Heart left ventricle (tissue), 16 donors: Measurements from ENCODE around the gene ZNF444. TPM values are rescaled to one million over a fixed set of nuclear protein-coding genes. Genes with fewer than 3 reads are reported as not detected.

Experiments
- ATAC-seq, 4 donors: fragments of 200-7000 bp; cut with Tn5 transposase; one replicate each; pipeline ENCODE4 v1.9.1; 2020 to 2022; ENCODE audit warnings: moderate library complexity in 4 of 4, mild to moderate bottlenecking in 3 of 4, moderate number of reproducible peaks in 1 of 4
- DNase-seq, 5 donors: peaks; one replicate each; pipeline ENCODE4 v3.0.0-alpha.2; 2020
- H3K27ac ChIP-seq, 12 donors: fragments of 200-600 bp; sonication (generic) in 4 of 12; one replicate each; pipeline versions ENCODE4 v1.5.0 to v1.8.0; 2016 to 2022; ENCODE audit warnings: mild to moderate bottlenecking in 2 of 12
- H3K27me3 ChIP-seq, 9 donors: fragments of 200-600 bp; sonication (generic) in 2 of 9; one replicate each; pipeline versions ENCODE4 v1.5.1 to v1.8.0; 2016 to 2022; ENCODE audit warnings: mild to moderate bottlenecking in 3 of 9
- H3K36me3 ChIP-seq, 9 donors: fragments of 200-600 bp; sonication (generic) in 2 of 9; one replicate each; pipeline versions ENCODE4 v1.5.0 to v1.8.0; 2018 to 2022; ENCODE audit warnings: mild to moderate bottlenecking in 2 of 9
- H3K4me1 ChIP-seq, 12 donors: fragments of 200-600 bp; sonication (generic) in 4 of 12; one replicate each; pipeline versions ENCODE4 v1.5.0 to v1.8.0; 2016 to 2022; ENCODE audit warnings: mild to moderate bottlenecking in 3 of 12
- H3K4me3 ChIP-seq, 12 donors: fragments of 200-600 bp; sonication (generic) in 4 of 12; one replicate each; pipeline versions ENCODE4 v1.5.0 to v1.8.0; 2017 to 2022; ENCODE audit warnings: mild to moderate bottlenecking in 9 of 12, moderate library complexity in 4 of 12
- H3K9me3 ChIP-seq, 12 donors: fragments of 200-600 bp; sonication (generic) in 4 of 12; one replicate each; pipeline versions ENCODE4 v1.5.0 to v1.8.0; 2016 to 2022; ENCODE audit warnings: mild to moderate bottlenecking in 1 of 12
- POLR2A ChIP-seq, 2 donors: fragments of 450-650 bp; IDR thresholded peaks; one replicate each; pipeline ENCODE4 v1.6.1; 2017; ENCODE audit warnings: antibody characterized with exemption in 2 of 2, mild to moderate bottlenecking in 2 of 2, moderate library complexity in 2 of 2
- WGBS, 4 donors: extraction: QIAGEN DNeasy Blood & Tissue Kit in 2 of 4; methylation state at CpG; one replicate each; pipeline versions ENCODE4 v1.1.5 to v1.1.7; 2013 to 2018; 5-methylcytosine and 5-hydroxymethylcytosine counted together
- intact Hi-C, 10 donors: fragments of 100-400 bp; cut with DNase I; formaldehyde crosslinking; loops; one replicate each; pipeline versions ENCODE4 v1.11.1 to v1.14.2; 2022
- polyA plus RNA-seq, 2 donors: library from polyadenylated mRNA; stranded (reverse); fragments of 200-250 nt; gene quantifications; one replicate each; pipeline ENCODE4 v1.2.3, GENCODE V29; 2013
- total RNA-seq, 9 donors: library from RNA; depleted of rRNA in 2 of 9; stranded (reverse); fragments of >200 nt in 2 of 9; fragmentation: NEBNext Ultra II Directional in 3 of 9; extraction: Animal tissue kit (Norgen Biotek cat#: 25700) in 3 of 9; gene quantifications; one replicate each; pipeline versions ENCODE4 v1.1.0 to v1.2.4, GENCODE V29; 2016 to 2023
- TF ChIP-seq, protein P1 (sequence below), 12 donors: fragments of 200-600 bp; sonication (generic) in 4 of 12; IDR thresholded peaks; one replicate each; pipeline versions ENCODE4 v1.5.0 to v1.8.0; 2018 to 2022; ENCODE audit warnings: antibody characterized with exemption in 12 of 12, mild to moderate bottlenecking in 5 of 12
- donor health status: ischemic (EF 13 %, LVEDD 7.1; RV severe dilation, severe dysfunction).
- donor health status: healthy with polysubstance abuse.
- donor health status: DM: no; HTN: yes; CAD: no.
- donor health status: DM: no; HTN: no; CAD: no.
- donor health status: ischemic (EF 25% LVEDD 6.9; RV normal size, moderate dysfunction).
- donor health status: ischemic (EF 25% LVEDD 5.7; RV mildly dilated, moderate dysfunction).
- donor health status: healthy.
- donor health status: DM: yes; HTN: yes; CAD: no.
- donor health status: ischemic (EF 35%, LVEDD 5.7; RV mildly dilated, moderate dysfunction).
- donor health status: nonischemic (EF 11% LVEDD 7.7; RV severe dilation, severe dysfunction).
- donor health status: DM: yes; HTN: yes; CAD: no.
- donor health status: PGD.
- donor health status: ischemic (EF 29% LVEDD 5.4; RV normal size, mild dysfunction).
- donor health status: nonischemic (EF 23%, LVEDD 6.1; RV moderate dilation, normal function).

Gene ZNF444
- total and polyA plus RNA-seq, 11 donors: 14.8 to 35.8 (median 20.1) TPM

DNA sequence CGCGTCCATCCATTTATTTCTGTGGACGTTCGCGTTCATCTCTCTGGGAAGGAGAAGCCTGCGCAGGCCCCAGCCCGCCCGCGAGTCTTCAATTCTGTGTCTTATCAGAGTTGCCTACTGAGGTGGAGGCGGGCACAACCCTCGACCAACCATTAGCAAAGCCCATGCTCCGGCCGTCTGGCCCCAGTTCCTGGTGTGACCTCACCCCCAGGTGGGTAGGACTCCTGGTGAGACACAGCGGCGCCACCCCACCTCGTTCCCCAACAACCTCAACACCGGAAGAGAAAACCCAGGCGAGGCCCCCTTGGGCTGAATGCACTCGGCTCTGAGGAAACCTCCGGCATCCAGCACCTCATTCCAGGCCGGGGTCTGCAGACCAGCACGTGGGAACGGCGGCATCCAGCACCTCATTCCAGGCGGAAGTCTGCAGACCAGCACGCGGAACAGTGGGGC is 34.7 kb upstream of the ZNF444 start:
- Histone ChIP-seq H3K4me3 (no peak overlapping the region), H3K4me1 (peaks cover 26 to 63% (median 48%) of the 10 kb centered on the region in 12 donors), H3K36me3 (peaks cover 0 to 27% (median 12%) of the 10 kb centered on the region in 9 donors), H3K9me3 (no peaks in the 10 kb centered on the region), H3K27ac (peak overlapping the region in 1 of 12 donors; percentile 84), H3K27me3 (no peaks in the 10 kb centered on the region)
- TF ChIP-seq POLR2A (IDR thresholded peaks at IDR 0.05): no peak
- TF ChIP-seq, protein P1, sequence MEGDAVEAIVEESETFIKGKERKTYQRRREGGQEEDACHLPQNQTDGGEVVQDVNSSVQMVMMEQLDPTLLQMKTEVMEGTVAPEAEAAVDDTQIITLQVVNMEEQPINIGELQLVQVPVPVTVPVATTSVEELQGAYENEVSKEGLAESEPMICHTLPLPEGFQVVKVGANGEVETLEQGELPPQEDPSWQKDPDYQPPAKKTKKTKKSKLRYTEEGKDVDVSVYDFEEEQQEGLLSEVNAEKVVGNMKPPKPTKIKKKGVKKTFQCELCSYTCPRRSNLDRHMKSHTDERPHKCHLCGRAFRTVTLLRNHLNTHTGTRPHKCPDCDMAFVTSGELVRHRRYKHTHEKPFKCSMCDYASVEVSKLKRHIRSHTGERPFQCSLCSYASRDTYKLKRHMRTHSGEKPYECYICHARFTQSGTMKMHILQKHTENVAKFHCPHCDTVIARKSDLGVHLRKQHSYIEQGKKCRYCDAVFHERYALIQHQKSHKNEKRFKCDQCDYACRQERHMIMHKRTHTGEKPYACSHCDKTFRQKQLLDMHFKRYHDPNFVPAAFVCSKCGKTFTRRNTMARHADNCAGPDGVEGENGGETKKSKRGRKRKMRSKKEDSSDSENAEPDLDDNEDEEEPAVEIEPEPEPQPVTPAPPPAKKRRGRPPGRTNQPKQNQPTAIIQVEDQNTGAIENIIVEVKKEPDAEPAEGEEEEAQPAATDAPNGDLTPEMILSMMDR (IDR thresholded peaks at IDR 0.05): no peak
- no peak for ATAC-seq
- DNase-seq: peak in 1 of 5 donors; percentile 25
- WGBS, 4 donors: 78 to 88% (median 83%) methylated on average over 23 to 27 of the region's 27 CpGs
- intact Hi-C loops: loop anchor here in 2 of 10 donors (2.0 to 5.0 kb wide), 2 partner anchors 36 to 64 kb away; partner anchors contain the start of gene ZNF444 (in 1 of the 2)

DNA sequence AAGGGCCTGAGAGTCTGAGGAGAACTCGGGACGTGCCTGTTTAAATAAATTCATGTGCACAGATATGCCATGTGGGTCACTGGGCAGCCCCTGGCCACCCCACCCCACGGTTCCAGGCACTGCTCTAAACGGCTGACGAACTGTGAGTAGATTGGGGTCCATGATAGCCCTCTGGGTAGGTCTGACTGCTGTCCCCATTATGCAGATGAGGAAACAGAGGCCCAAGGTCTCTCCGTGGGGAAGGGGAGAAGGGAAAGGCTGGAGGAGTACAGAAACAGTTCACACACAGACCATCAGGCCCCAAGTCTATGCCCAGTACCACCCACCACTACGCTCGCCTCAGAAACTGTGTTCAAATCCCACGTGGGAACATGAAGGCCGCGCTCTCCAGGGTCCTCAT is 34.1 kb upstream of the ZNF444 start:
- H3K9me3 ChIP-seq: no peaks in the 10 kb centered on the region
- H3K4me3 ChIP-seq: no peak overlapping the region
- H3K27me3 ChIP-seq: no peaks in the 10 kb centered on the region
- 88 to 92% (median 91%) methylated on average over 11 of the region's 11 CpGs for WGBS, 4 donors
- ATAC-seq (no peak), DNase-seq (no peak)
- H3K27ac ChIP-seq: peak overlapping the region in 1 of 12 donors; percentile 84
- no peak for TF ChIP-seq POLR2A (IDR thresholded peaks at IDR 0.05)
- TF ChIP-seq, protein P1 (IDR thresholded peaks at IDR 0.05): no peak
- intact Hi-C loops: loop anchor here in 2 of 10 donors (2.0 to 5.0 kb wide), 2 partner anchors 35 to 64 kb away; partner anchors contain the start of gene ZNF444 (in 1 of the 2)
- H3K36me3 ChIP-seq: peaks cover 0 to 21% (median 6%) of the 10 kb centered on the region in 9 donors
- peaks cover 29 to 69% (median 54%) of the 10 kb centered on the region in 12 donors for H3K4me1 ChIP-seq

DNA sequence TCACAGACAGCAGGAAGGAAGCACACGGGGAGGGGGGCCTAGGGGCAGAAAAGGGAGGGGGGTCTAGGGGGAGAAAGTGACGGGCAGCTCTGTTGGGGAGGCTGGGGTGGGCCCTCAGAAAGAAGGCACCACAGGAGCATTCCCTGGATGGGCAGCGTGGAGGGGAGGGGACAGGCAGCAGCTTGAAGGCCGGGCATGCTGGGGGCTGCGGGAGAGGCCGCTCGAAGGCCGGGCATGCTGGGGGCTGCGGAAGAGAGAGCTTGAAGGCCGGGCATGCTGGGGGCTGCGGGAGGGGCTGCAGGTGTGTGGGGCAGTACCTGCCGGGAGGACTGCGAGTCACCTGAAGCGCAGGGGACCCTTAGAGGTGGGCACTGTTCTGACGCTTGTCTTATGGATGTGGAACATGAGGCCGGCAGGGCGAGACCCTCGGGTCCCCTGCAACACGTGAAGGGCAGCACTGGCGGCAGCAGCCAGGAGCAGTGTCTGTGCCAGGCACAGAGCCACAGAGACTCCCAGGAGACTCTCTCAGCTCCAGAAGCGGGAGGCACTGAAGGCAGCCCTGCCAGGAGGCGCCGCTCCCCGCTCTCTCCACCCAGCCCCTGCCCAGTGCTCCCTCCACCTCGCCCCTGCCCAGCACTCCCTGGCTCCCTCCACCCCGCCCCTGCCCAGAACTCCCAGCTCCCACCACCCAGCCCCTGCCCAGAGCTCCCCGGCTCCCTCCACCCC is 33.3 kb upstream of the ZNF444 start:
- H3K4me3 ChIP-seq: no peak overlapping the region
- peak overlapping the region in 2 of 12 donors; percentile 56 to 84 for H3K27ac ChIP-seq
- TF ChIP-seq, protein P1 (IDR thresholded peaks at IDR 0.05): no peak
- no peak for TF ChIP-seq POLR2A (IDR thresholded peaks at IDR 0.05)
- no peaks in the 10 kb centered on the region for H3K27me3 ChIP-seq
- H3K4me1 ChIP-seq: peaks cover 36 to 77% (median 62%) of the 10 kb centered on the region in 12 donors
- H3K9me3 ChIP-seq: no peaks in the 10 kb centered on the region
- ATAC-seq (peak in 2 of 4 donors; percentile 4 to 24), DNase-seq (no peak)
- intact Hi-C loops: loop anchor here in 2 of 10 donors (2.0 to 5.0 kb wide), 2 partner anchors 35 to 63 kb away; partner anchors contain the start of gene ZNF444 (in 1 of the 2)
- WGBS, 4 donors: 63 to 68% (median 63%) methylated on average over 22 to 27 of the region's 27 CpGs
- H3K36me3 ChIP-seq: peaks cover 0 to 13% (median 0%) of the 10 kb centered on the region in 9 donors
